HEK293T (cell line): ENCODE data around the gene SCO1.

Source experiments
- CTCF ChIA-PET: fragments of 350-600 bp; formaldehyde crosslinking; extraction: SDS; loops from one replicate; lab custom pipeline; 2021; ENCODE audit warnings: antibody characterized with exemption, inconsistent platforms; lab: Yijun Ruan, JAX
- POLR2A ChIA-PET: fragments of 350-600 bp; formaldehyde crosslinking; extraction: SDS; loops from one replicate; lab custom pipeline; 2020; ENCODE audit warnings: antibody characterized with exemption, inconsistent platforms; lab: Yijun Ruan, JAX
- DNase-seq: peaks from one replicate; pipeline ENCODE4 v3.0.0; 2012; ENCODE audit warnings: mixed read lengths; ENCODE audit errors: extremely low spot score
- ARNT ChIP-seq: fragments of 450-650 bp; IDR thresholded peaks from 2 replicates; pipeline ENCODE4 v1.6.1; 2017; ENCODE audit warnings: mild to moderate bottlenecking
- BHLHE40 ChIP-seq: fragments of 450-650 bp; IDR thresholded peaks from 2 replicates; pipeline ENCODE4 v1.6.1; 2016; ENCODE audit warnings: mild to moderate bottlenecking, moderate library complexity, borderline replicate concordance
- CTBP1 ChIP-seq: fragments of 450-650 bp; IDR thresholded peaks from 2 replicates; pipeline ENCODE4 v1.6.1; 2016; ENCODE audit warnings: borderline replicate concordance
- ELF4 ChIP-seq: fragments of 450-650 bp; IDR thresholded peaks from 2 replicates; pipeline ENCODE4 v1.6.1; 2017; ENCODE audit warnings: antibody characterized with exemption
- FOXA1 ChIP-seq: fragments of 450-650 bp; IDR thresholded peaks from 2 replicates; pipeline ENCODE4 v1.6.1; 2016; ENCODE audit warnings: mild to moderate bottlenecking
- FOXK2 ChIP-seq: fragments of 450-650 bp; IDR thresholded peaks from 2 replicates; pipeline ENCODE4 v1.6.1; 2016; ENCODE audit warnings: mild to moderate bottlenecking
- FOXM1 ChIP-seq: fragments of 450-650 bp; IDR thresholded peaks from 2 replicates; pipeline ENCODE4 v1.6.1; 2017; ENCODE audit warnings: mild to moderate bottlenecking, borderline replicate concordance
- HDGF ChIP-seq: fragments of 450-650 bp; IDR thresholded peaks from 2 replicates; pipeline ENCODE4 v1.6.1; 2017; ENCODE audit warnings: antibody characterized with exemption, borderline replicate concordance
- L3MBTL2 ChIP-seq: fragments of 450-650 bp; conservative IDR thresholded peaks from 2 replicates; pipeline ENCODE4 v1.6.1; 2016; ENCODE audit warnings: mild to moderate bottlenecking
- LEF1 ChIP-seq: fragments of 450-650 bp; IDR thresholded peaks from 2 replicates; pipeline ENCODE4 v1.6.1; 2017; ENCODE audit warnings: mild to moderate bottlenecking, borderline replicate concordance
- NFRKB ChIP-seq: fragments of 450-650 bp; IDR thresholded peaks from 2 replicates; pipeline ENCODE4 v1.6.1; 2016; ENCODE audit warnings: mild to moderate bottlenecking, moderate library complexity
- PKNOX1 ChIP-seq: fragments of 450-650 bp; IDR thresholded peaks from 2 replicates; pipeline ENCODE4 v1.6.1; 2016
- SP1 ChIP-seq: fragments of 450-650 bp; IDR thresholded peaks from 2 replicates; pipeline ENCODE4 v1.6.1; 2017
- SUZ12 ChIP-seq: fragments of 450-650 bp; IDR thresholded peaks from 2 replicates; pipeline ENCODE4 v1.6.1; 2016; ENCODE audit warnings: mild to moderate bottlenecking
- TARDBP ChIP-seq: fragments of 450-650 bp; IDR thresholded peaks from 2 replicates; pipeline ENCODE4 v1.6.1; 2016
- ZNF384 ChIP-seq: fragments of 450-650 bp; IDR thresholded peaks from 2 replicates; pipeline ENCODE4 v1.6.1; 2016

The SCO1 gene

GRCh38 chr17:10651927-10652326 is 45.4 kb downstream of the SCO1 start:
- no peak for DNase-seq
- ChIA-PET POLR2A (no interaction called here), CTCF (interaction anchor here (0.6 kb wide), 1 partner anchor 68 kb away, joined by 3 read pairs; no protein-coding TSS in a partner anchor)
- TF ChIP-seq CTBP1: no peak
- TF ChIP-seq LEF1: no peak
- no peak for TF ChIP-seq NFRKB
- TF ChIP-seq PKNOX1: no peak
- TF ChIP-seq HDGF: no peak
- TF ChIP-seq TARDBP: no peak

- POLR2A ChIA-PET: no interaction called here
- DNase-seq: no peak
- CTCF ChIA-PET: no interaction called here
- TF ChIP-seq NFRKB (no peak), PKNOX1 (no peak)
Measured at GRCh38 chr17:10649602-10650001, 47.7 kb downstream of the SCO1 start.

GRCh38 chr17:10648956-10649355 is 48.4 kb downstream of the SCO1 start:
- TF ChIP-seq SUZ12: no peak
- POLR2A ChIA-PET: no interaction called here
- CTCF ChIA-PET: no interaction called here
- no peak for DNase-seq

GRCh38 chr17:10648381-10648780 is 49.0 kb downstream of the SCO1 start:
- no peak for DNase-seq
- CTCF ChIA-PET: no interaction called here
- no peak for TF ChIP-seq BHLHE40
- no peak for TF ChIP-seq L3MBTL2
- TF ChIP-seq SUZ12: no peak
- no peak for TF ChIP-seq FOXK2
- no peak for TF ChIP-seq ELF4
- no peak for TF ChIP-seq SP1
- TF ChIP-seq ZNF384: no peak
- no peak for TF ChIP-seq ARNT
- POLR2A ChIA-PET: no interaction called here

- DNase-seq: peak; percentile 73
- ChIA-PET CTCF (interaction anchor here (0.5 to 1.4 kb wide), 16 partner anchors 8 to 1458 kb away, joined by 3 to 6 read pairs (median 4); no protein-coding TSS in a partner anchor), POLR2A (no interaction called here)
- TF ChIP-seq FOXM1 (no peak), ELF4 (no peak), LEF1 (no peak), TARDBP (no peak), ZNF384 (no peak), CTBP1 (no peak), FOXK2 (no peak), SP1 (no peak), FOXA1 (no peak), ARNT (no peak), SUZ12 (no peak), L3MBTL2 (no peak), PKNOX1 (no peak)
Measured at GRCh38 chr17:10646392-10646990, 50.8 kb downstream of the SCO1 start.

GRCh38 chr17:10640475-10640874 is 56.9 kb downstream of the SCO1 start:
- POLR2A ChIA-PET: no interaction called here
- no peak for TF ChIP-seq HDGF
- no peak for TF ChIP-seq SUZ12
- no peak for TF ChIP-seq FOXK2
- TF ChIP-seq FOXA1: no peak
- TF ChIP-seq ARNT: no peak
- no peak for TF ChIP-seq TARDBP
- no peak for TF ChIP-seq BHLHE40
- no peak for TF ChIP-seq NFRKB
- TF ChIP-seq PKNOX1: no peak
- no peak for TF ChIP-seq ELF4
- no peak for TF ChIP-seq SP1
- no peak for TF ChIP-seq LEF1
- no peak for TF ChIP-seq FOXM1
- no peak for TF ChIP-seq L3MBTL2
- TF ChIP-seq ZNF384: no peak
- no peak for TF ChIP-seq CTBP1
- no peak for DNase-seq
- CTCF ChIA-PET: interaction anchor here (0.6 kb wide), 1 partner anchor 85 kb away, joined by 8 read pairs; no protein-coding TSS in a partner anchor

- no peak for DNase-seq
- no peak for TF ChIP-seq ZNF384
- TF ChIP-seq ELF4: no peak
- no peak for TF ChIP-seq CTBP1
- no peak for TF ChIP-seq SUZ12
- no peak for TF ChIP-seq SP1
- no peak for TF ChIP-seq L3MBTL2
- TF ChIP-seq FOXA1: no peak
- no peak for TF ChIP-seq LEF1
- TF ChIP-seq PKNOX1: no peak
- TF ChIP-seq FOXK2: no peak
- TF ChIP-seq BHLHE40: no peak
- TF ChIP-seq FOXM1: no peak
- no peak for TF ChIP-seq NFRKB
- TF ChIP-seq TARDBP: no peak
- no peak for TF ChIP-seq HDGF
- no peak for TF ChIP-seq ARNT
- ChIA-PET POLR2A (no interaction called here), CTCF (interaction anchor here (1.2 kb wide), 1 partner anchor 9 kb away, joined by 4 read pairs; no protein-coding TSS in a partner anchor)
Measured at GRCh38 chr17:10638151-10638550, 59.2 kb downstream of the SCO1 start.
